H1 (cell line): Measurements from ENCODE around the gene BRD9. TPM values are rescaled to one million over a fixed set of nuclear protein-coding genes. Genes with fewer than 3 reads are reported as not detected.

Experiments used
- CBX8 ChIP-seq: fragments of 300-800, 300-1000 bp; sonication (generic); IDR thresholded peaks from 2 replicates; pipeline ENCODE4 v1.7.1; 2016; ENCODE audit warnings: low read depth, low read length, borderline replicate concordance
- CHD2 ChIP-seq: IDR thresholded peaks from 2 replicates; pipeline ENCODE4 v1.6.1; 2012; ENCODE audit warnings: low read length, improper control_type of control experiment
- CHD7 ChIP-seq: fragments of 300-600 bp; sonication (generic); IDR thresholded peaks from 2 replicates; pipeline ENCODE4 v1.7.1; 2012; ENCODE audit warnings: low read length, moderate library complexity, mild to moderate bottlenecking, inconsistent platforms; ENCODE audit not compliant: insufficient replicate concordance
- NANOG ChIP-seq: IDR thresholded peaks from 2 replicates; pipeline ENCODE4 v1.6.1; 2011; ENCODE audit warnings: low read length, low read depth, mild to moderate bottlenecking, inconsistent platforms; ENCODE audit not compliant: insufficient read depth, poor library complexity, severe bottlenecking
- SP1 ChIP-seq: IDR thresholded peaks from 2 replicates; pipeline ENCODE4 v1.6.1; 2011; ENCODE audit warnings: low read depth, low read length
- polyA plus RNA-seq, 7 experiments: library from polyadenylated mRNA; depleted of rRNA in 3 of 7; stranded (reverse) in 5 of 7; unstranded in 2 of 7; fragments of >200 nt in 5 of 7; fragments of 200-250 nt in 2 of 7; gene quantifications; 1 replicate in 5 of 7; 2 replicates in 1 of 7; 4 replicates in 1 of 7; pipeline versions ENCODE4 v1.2.1 to v1.2.3, GENCODE V29; 2011 to 2013; ENCODE audit warnings: missing spikeins in 2 of 7, mixed read lengths in 2 of 7
- total RNA-seq: library from RNA; stranded (reverse); fragmentation: NEBNext Ultra II Directional; extraction: Animal tissue kit (Norgen Biotek cat#: 25700); gene quantifications from 2 replicates; pipeline ENCODE4 v1.2.1, GENCODE V29; 2021

BRD9 gene
- total and polyA plus RNA-seq, 2 of the 8 experiments (the other 6 are each of a cell fraction or from before 2014, with no cell fraction given), result 9.3 to 49.4 TPM

- TF ChIP-seq CHD7, result no peak
- no peak for TF ChIP-seq CHD2
- TF ChIP-seq NANOG, result no peak
- TF ChIP-seq SP1, result no peak
- no peak for TF ChIP-seq CBX8
Measured at GRCh38 chr5:883475-884181, 9.0 kb downstream of the BRD9 start (continued).
